Activated B cell treated with CpG ODN at 0.5 μM for 24 hours (primary cell): ENCODE measurements around the gene FBXL2. TPM values are rescaled to one million over a fixed set of nuclear protein-coding genes. Genes with fewer than 3 reads are reported as not detected.

ENCODE experiments used
- ATAC-seq: fragments of 200-7000 bp; cut with Tn5 transposase; one replicate; pipeline ENCODE4 v1.10.0; 2021; ENCODE audit warnings: low read depth, mild to moderate bottlenecking, moderate library complexity
- CTCF ChIA-PET: fragments of 350-600 bp; sonication (Branson Sonifier 250); formaldehyde crosslinking; loops from one replicate; lab custom pipeline; 2021; ENCODE audit warnings: antibody characterized with exemption; lab: Charles Lee
- POLR2A ChIA-PET: fragments of 350-600 bp; sonication (Branson Sonifier 250); formaldehyde crosslinking; loops from one replicate; lab custom pipeline; 2021; ENCODE audit warnings: antibody characterized with exemption; lab: Charles Lee
- DNase-seq: peaks from one replicate; pipeline ENCODE4 v3.0.0; 2022
- H3K27ac Mint-ChIP-seq: one replicate; pipeline ENCODE4 v1.8.0; 2020; ENCODE audit warnings: mixed read lengths
- H3K27me3 Mint-ChIP-seq: one replicate; pipeline ENCODE4 v1.8.0; 2021; ENCODE audit warnings: mixed read lengths
- H3K36me3 Mint-ChIP-seq: one replicate; pipeline ENCODE4 v1.8.0; 2021; ENCODE audit warnings: low read depth, mixed read lengths
- H3K4me1 Mint-ChIP-seq: one replicate; pipeline ENCODE4 v1.8.0; 2021; ENCODE audit warnings: mixed read lengths
- H3K4me3 Mint-ChIP-seq: one replicate; pipeline ENCODE4 v1.8.0; 2020; ENCODE audit warnings: mild to moderate bottlenecking, mixed read lengths
- H3K9me3 Mint-ChIP-seq: one replicate; pipeline ENCODE4 v1.8.0; 2020; ENCODE audit warnings: mixed read lengths
- CTCF ChIP-seq: fragments of 200-600 bp; IDR thresholded peaks from one replicate; pipeline ENCODE4 v1.8.0; 2022; ENCODE audit warnings: antibody characterized with exemption, mild to moderate bottlenecking
- intact Hi-C: fragments of 100-400 bp; cut with micrococcal nuclease; formaldehyde crosslinking; loops from one replicate; pipeline ENCODE4 v1.15.1; 2024
- total RNA-seq: library from RNA; stranded (reverse); gene quantifications from 2 replicates; pipeline ENCODE4 v1.2.3, GENCODE V29; 2022

The FBXL2 gene
- total RNA-seq, 1 donor from 2014 or later: not detected

GRCh38 chr3:33273628-33274027 is 3.6 kb upstream of the FBXL2 start:
- CTCF ChIA-PET: no interaction called here
- Mint-ChIP-seq H3K4me3 (no peak overlapping the region), H3K27ac (no peak overlapping the region), H3K4me1 (peaks cover 8% of the 10 kb centered on the region), H3K36me3 (no peaks in the 10 kb centered on the region), H3K27me3 (peaks cover 25% of the 10 kb centered on the region), H3K9me3 (no peaks in the 10 kb centered on the region)
- intact Hi-C loops: no loop called here
- POLR2A ChIA-PET: no interaction called here
- DNase-seq (no peak), ATAC-seq (no peak)
- TF ChIP-seq CTCF: no peak

- DNase-seq (no peak), ATAC-seq (no peak)
- H3K9me3 Mint-ChIP-seq: no peaks in the 10 kb centered on the region
- peaks cover 31% of the 10 kb centered on the region for H3K27me3 Mint-ChIP-seq
- TF ChIP-seq CTCF: no peak
- peak overlapping the region; percentile 39 for H3K4me3 Mint-ChIP-seq
- intact Hi-C loops: no loop called here
- POLR2A ChIA-PET: no interaction called here
- H3K36me3 Mint-ChIP-seq: no peaks in the 10 kb centered on the region
- CTCF ChIA-PET: no interaction called here
- no peak overlapping the region for H3K27ac Mint-ChIP-seq
- peaks cover 8% of the 10 kb centered on the region for H3K4me1 Mint-ChIP-seq
Observed at GRCh38 chr3:33278163-33278562, 921 bp downstream of the FBXL2 start.

- TF ChIP-seq CTCF: no peak
- no peak for ATAC-seq
Observed at GRCh38 chr3:33287672-33288282, 10.5 kb downstream of the FBXL2 start.

GRCh38 chr3:33299395-33300081 is 22.3 kb downstream of the FBXL2 start:
- no peaks in the 10 kb centered on the region for H3K4me1 Mint-ChIP-seq
- peaks cover 3% of the 10 kb centered on the region for H3K27me3 Mint-ChIP-seq
- H3K9me3 Mint-ChIP-seq: peaks cover 3% of the 10 kb centered on the region
- no peaks in the 10 kb centered on the region for H3K36me3 Mint-ChIP-seq
- TF ChIP-seq CTCF: no peak
- H3K27ac Mint-ChIP-seq: no peak overlapping the region
- ChIA-PET POLR2A (no interaction called here), CTCF (no interaction called here)
- no peak overlapping the region for H3K4me3 Mint-ChIP-seq
- DNase-seq: no peak
- no peak for ATAC-seq
- intact Hi-C loops: no loop called here

More at GRCh38 chr3:33287672-33288282, 10.5 kb downstream of the FBXL2 start:
- ChIA-PET CTCF (no interaction called here), POLR2A (no interaction called here)
- intact Hi-C loops: no loop called here
- DNase-seq: no peak
- no peaks in the 10 kb centered on the region for H3K4me1 Mint-ChIP-seq
- H3K36me3 Mint-ChIP-seq: no peaks in the 10 kb centered on the region
- H3K4me3 Mint-ChIP-seq: no peak overlapping the region
- peaks cover 16% of the 10 kb centered on the region for H3K9me3 Mint-ChIP-seq
- H3K27ac Mint-ChIP-seq: no peak overlapping the region
- H3K27me3 Mint-ChIP-seq: peaks cover 34% of the 10 kb centered on the region

GRCh38 chr3:33312361-33312760 is 35.1 kb downstream of the FBXL2 start:
- Mint-ChIP-seq H3K36me3 (no peaks in the 10 kb centered on the region), H3K27me3 (peaks cover 19% of the 10 kb centered on the region), H3K9me3 (peaks cover 11% of the 10 kb centered on the region), H3K4me1 (no peaks in the 10 kb centered on the region), H3K27ac (no peak overlapping the region), H3K4me3 (no peak overlapping the region)
- POLR2A ChIA-PET: no interaction called here
- DNase-seq (no peak), ATAC-seq (no peak)
- CTCF ChIA-PET: no interaction called here
- intact Hi-C loops: no loop called here
- TF ChIP-seq CTCF: no peak
